CD8-positive, alpha-beta memory T cell (primary cell): ENCODE measurements around the gene LRRC4. TPM values are rescaled to one million over a fixed set of nuclear protein-coding genes. Genes with fewer than 3 reads are reported as not detected.

Experiments
- CTCF ChIA-PET: fragments of 350-600 bp; sonication (Branson Sonifier 250); formaldehyde crosslinking; loops from one replicate; lab custom pipeline; 2021; ENCODE audit warnings: antibody characterized with exemption; lab: Charles Lee
- POLR2A ChIA-PET: fragments of 350-600 bp; sonication (Branson Sonifier 250); formaldehyde crosslinking; loops from one replicate; lab custom pipeline; 2021; ENCODE audit warnings: antibody characterized with exemption; lab: Charles Lee
- DNase-seq, 5 donors: peaks; one replicate each; pipeline versions ENCODE4 v3.0.0 to v3.0.0-alpha.2; 2020 to 2022; ENCODE audit warnings: mixed read lengths in 1 of 5
- H3K27ac ChIP-seq: one replicate; pipeline ENCODE4 v1.7.0; 2013; ENCODE audit warnings: low read depth, mild to moderate bottlenecking, low read length, moderate library complexity
- H3K27me3 ChIP-seq: 2 replicates; pipeline ENCODE4 v1.7.0; 2013; ENCODE audit warnings: low read length, mild to moderate bottlenecking; ENCODE audit not compliant: insufficient read depth, poor library complexity, severe bottlenecking
- H3K36me3 ChIP-seq: 2 replicates; pipeline ENCODE4 v1.7.0; 2013; ENCODE audit warnings: mild to moderate bottlenecking, low read length, moderate library complexity; ENCODE audit not compliant: insufficient read depth
- H3K4me1 ChIP-seq: 2 replicates; pipeline ENCODE4 v1.7.0; 2013; ENCODE audit warnings: mild to moderate bottlenecking, low read length, moderate library complexity; ENCODE audit not compliant: insufficient read depth
- H3K4me3 ChIP-seq: 2 replicates; pipeline ENCODE4 v1.7.0; 2013; ENCODE audit warnings: mild to moderate bottlenecking, low read length
- H3K9me3 ChIP-seq: 2 replicates; pipeline ENCODE4 v1.7.0; 2013; ENCODE audit warnings: mild to moderate bottlenecking, low read length
- H3K27ac Mint-ChIP-seq, 8 donors: one replicate each; pipeline ENCODE4 v1.8.0; 2020 to 2021; ENCODE audit warnings: mixed read lengths in 8 of 8, mild to moderate bottlenecking in 6 of 8, inconsistent platforms in 3 of 8, moderate library complexity in 3 of 8
- H3K27me3 Mint-ChIP-seq, 2 donors: one replicate each; pipeline ENCODE4 v1.8.0; 2020 to 2021; ENCODE audit warnings: mixed read lengths in 2 of 2, mild to moderate bottlenecking in 1 of 2, moderate library complexity in 1 of 2
- H3K36me3 Mint-ChIP-seq, 3 donors: one replicate each; pipeline ENCODE4 v1.8.0; 2020 to 2021; ENCODE audit warnings: mixed read lengths in 3 of 3, inconsistent platforms in 1 of 3, mild to moderate bottlenecking in 1 of 3
- H3K4me1 Mint-ChIP-seq, 3 donors: one replicate each; pipeline ENCODE4 v1.8.0; 2020 to 2021; ENCODE audit warnings: mixed read lengths in 3 of 3, inconsistent platforms in 1 of 3, mild to moderate bottlenecking in 1 of 3
- H3K4me3 Mint-ChIP-seq, 7 donors: one replicate each; pipeline ENCODE4 v1.8.0; 2020 to 2021; ENCODE audit warnings: mixed read lengths in 7 of 7, mild to moderate bottlenecking in 6 of 7, moderate library complexity in 4 of 7, inconsistent platforms in 2 of 7
- H3K9me3 Mint-ChIP-seq, 5 donors: one replicate each; pipeline ENCODE4 v1.8.0; 2020 to 2022; ENCODE audit warnings: mixed read lengths in 5 of 5, mild to moderate bottlenecking in 3 of 5, moderate library complexity in 2 of 5, inconsistent platforms in 1 of 5
- polyA plus RNA-seq: library from polyadenylated mRNA; unstranded; fragments of 300-500 nt; fragmentation: Illumina TruSeq; gene quantifications from one replicate; pipeline ENCODE4 v1.2.3, GENCODE V29; 2021
- total RNA-seq, 2 experiments: library from RNA; stranded (reverse); gene quantifications; one replicate each; pipeline ENCODE4 v1.2.3, GENCODE V29; 2021

The LRRC4 gene
- total and polyA plus RNA-seq, 3 experiments from 2014 or later = 0.15 to 0.51 TPM; not detected in 1

DNA sequence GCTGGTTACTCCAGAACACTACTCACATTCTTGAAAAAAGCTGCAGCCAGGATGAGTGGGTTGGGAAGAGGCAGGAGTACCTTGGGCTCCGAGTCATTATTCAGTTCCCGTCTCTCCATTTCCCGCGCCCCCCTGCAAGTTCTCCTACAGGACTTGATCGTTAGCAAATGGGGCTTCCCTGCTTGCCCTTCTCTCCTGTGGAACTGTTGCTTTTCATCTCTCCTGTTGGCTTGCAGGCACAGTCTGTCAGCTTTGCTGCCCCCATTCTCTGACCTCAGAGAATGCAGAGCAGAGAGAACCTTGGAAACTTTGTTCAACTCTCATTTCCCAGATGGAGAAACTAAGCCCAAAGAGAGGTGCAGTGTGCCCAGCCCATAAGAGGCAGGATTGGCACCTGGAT, 35.6 kb upstream of the LRRC4 start:
- Mint-ChIP-seq H3K4me3 (no peak overlapping the region), H3K36me3 (peaks cover 0 to 17% (median 6%) of the 10 kb centered on the region in 3 donors), H3K27ac (peak overlapping the region in 2 of 8 donors; percentile 24 to 36), H3K27me3 (peaks cover 0 to 3% of the 10 kb centered on the region in 2 donors), H3K9me3 (no peaks in the 10 kb centered on the region), H3K4me1 (peaks cover 4 to 12% (median 9%) of the 10 kb centered on the region in 3 donors)
- Histone ChIP-seq H3K27me3 (no peaks in the 10 kb centered on the region), H3K9me3 (no peaks in the 10 kb centered on the region), H3K36me3 (no peaks in the 10 kb centered on the region), H3K27ac (no peak overlapping the region), H3K4me1 (peaks cover 3% of the 10 kb centered on the region), H3K4me3 (no peak overlapping the region)
- CTCF ChIA-PET = no interaction called here
- DNase-seq = no peak
- POLR2A ChIA-PET = no interaction called here

GRCh38 chr7:128066395-128066794, 35.2 kb upstream of the LRRC4 start:
- peaks cover 0 to 3% of the 10 kb centered on the region in 2 donors for H3K27me3 Mint-ChIP-seq
- H3K27ac ChIP-seq = no peak overlapping the region
- DNase-seq = no peak
- peaks cover 0 to 16% (median 6%) of the 10 kb centered on the region in 3 donors for H3K36me3 Mint-ChIP-seq
- ChIA-PET CTCF (no interaction called here), POLR2A (no interaction called here)
- H3K4me1 ChIP-seq = no peaks in the 10 kb centered on the region
- H3K4me3 Mint-ChIP-seq = no peak overlapping the region
- no peaks in the 10 kb centered on the region for H3K36me3 ChIP-seq
- H3K9me3 Mint-ChIP-seq = no peaks in the 10 kb centered on the region
- H3K9me3 ChIP-seq = no peaks in the 10 kb centered on the region
- H3K4me1 Mint-ChIP-seq = peaks cover 4 to 10% (median 6%) of the 10 kb centered on the region in 3 donors
- no peak overlapping the region for H3K4me3 ChIP-seq
- no peaks in the 10 kb centered on the region for H3K27me3 ChIP-seq
- H3K27ac Mint-ChIP-seq = no peak overlapping the region

- ChIA-PET POLR2A (no interaction called here), CTCF (no interaction called here)
- peaks cover 0 to 3% of the 10 kb centered on the region in 2 donors for H3K27me3 Mint-ChIP-seq
- peaks cover 0 to 14% (median 6%) of the 10 kb centered on the region in 3 donors for H3K36me3 Mint-ChIP-seq
- H3K9me3 Mint-ChIP-seq = no peaks in the 10 kb centered on the region
- Histone ChIP-seq H3K27ac (no peak overlapping the region), H3K27me3 (no peaks in the 10 kb centered on the region), H3K4me1 (peaks cover 5% of the 10 kb centered on the region), H3K4me3 (no peak overlapping the region), H3K36me3 (no peaks in the 10 kb centered on the region), H3K9me3 (no peaks in the 10 kb centered on the region)
- H3K4me1 Mint-ChIP-seq = peaks cover 4 to 8% (median 4%) of the 10 kb centered on the region in 3 donors
- H3K27ac Mint-ChIP-seq = no peak overlapping the region
- no peak overlapping the region for H3K4me3 Mint-ChIP-seq
- DNase-seq = no peak
Measured at GRCh38 chr7:128065872-128066271, 34.6 kb upstream of the LRRC4 start.

DNA sequence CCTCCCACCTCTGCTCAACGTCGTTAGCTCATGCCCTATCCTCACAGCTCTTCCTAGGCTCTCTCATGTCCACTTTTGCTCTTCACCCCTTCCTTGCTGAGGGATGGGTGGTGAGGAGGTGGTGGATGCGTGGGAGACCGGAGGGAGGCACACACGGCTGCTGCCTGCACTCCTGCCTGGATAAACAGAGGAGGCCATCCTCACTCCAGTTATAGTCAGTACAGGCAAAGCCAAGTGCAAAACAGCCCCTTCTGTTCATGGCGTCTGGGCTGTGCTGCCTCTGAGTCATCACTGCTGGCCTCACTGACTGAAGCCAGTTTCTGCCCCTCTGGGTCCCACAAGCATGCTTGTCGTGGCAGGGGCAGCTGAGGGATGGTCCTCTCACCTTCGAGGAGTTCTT, 31.9 kb upstream of the LRRC4 start:
- H3K27me3 ChIP-seq = no peaks in the 10 kb centered on the region
- no peaks in the 10 kb centered on the region for H3K36me3 ChIP-seq
- H3K4me1 ChIP-seq = peaks cover 33% of the 10 kb centered on the region
- CTCF ChIA-PET = interaction anchor here (0.9 kb wide), 1 partner anchor 10 kb away, joined by 3 read pairs; no protein-coding TSS in a partner anchor
- Mint-ChIP-seq H3K36me3 (peaks cover 0 to 13% (median 8%) of the 10 kb centered on the region in 3 donors), H3K9me3 (no peaks in the 10 kb centered on the region), H3K4me1 (peaks cover 27 to 32% (median 29%) of the 10 kb centered on the region in 3 donors), H3K4me3 (no peak overlapping the region), H3K27me3 (no peaks in the 10 kb centered on the region), H3K27ac (no peak overlapping the region)
- POLR2A ChIA-PET = no interaction called here
- no peak for DNase-seq
- H3K4me3 ChIP-seq = no peak overlapping the region
- H3K9me3 ChIP-seq = no peaks in the 10 kb centered on the region
- no peak overlapping the region for H3K27ac ChIP-seq

DNA sequence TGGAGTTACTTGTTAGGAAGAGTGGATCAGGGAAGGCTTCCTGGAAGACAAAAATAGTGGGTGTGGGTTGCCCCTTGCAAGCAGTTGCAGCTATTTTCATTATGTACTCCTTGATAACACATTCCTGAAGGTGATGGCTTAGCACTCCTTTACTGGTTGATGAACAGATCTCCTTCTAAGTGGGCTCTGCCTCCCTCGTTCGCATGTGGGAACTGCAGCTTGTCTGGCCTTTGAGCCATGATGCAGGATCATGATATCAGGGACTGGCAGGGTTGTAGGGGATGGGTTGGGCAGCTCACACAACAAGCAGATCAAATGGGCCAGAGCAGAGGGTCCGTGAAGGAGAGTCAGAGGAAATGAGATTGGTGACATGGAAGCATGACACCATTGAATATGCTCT, 28.8 kb upstream of the LRRC4 start:
- H3K27me3 ChIP-seq = no peaks in the 10 kb centered on the region
- no peaks in the 10 kb centered on the region for H3K27me3 Mint-ChIP-seq
- no peaks in the 10 kb centered on the region for H3K9me3 ChIP-seq
- peak overlapping the region in 2 of 7 donors; percentile 20 to 26 for H3K4me3 Mint-ChIP-seq
- peak overlapping the region in 6 of 8 donors; percentile 8 to 64 (median 38) for H3K27ac Mint-ChIP-seq
- no peaks in the 10 kb centered on the region for H3K9me3 Mint-ChIP-seq
- H3K4me3 ChIP-seq = no peak overlapping the region
- H3K4me1 Mint-ChIP-seq = peaks cover 34 to 45% (median 43%) of the 10 kb centered on the region in 3 donors
- H3K4me1 ChIP-seq = peaks cover 40% of the 10 kb centered on the region
- H3K36me3 Mint-ChIP-seq = peaks cover 0 to 6% (median 6%) of the 10 kb centered on the region in 3 donors
- no peak for DNase-seq
- ChIA-PET CTCF (no interaction called here), POLR2A (no interaction called here)
- no peak overlapping the region for H3K27ac ChIP-seq
- H3K36me3 ChIP-seq = no peaks in the 10 kb centered on the region

GRCh38 chr7:128059143-128059988, 28.1 kb upstream of the LRRC4 start:
- H3K9me3 Mint-ChIP-seq = no peaks in the 10 kb centered on the region
- Histone ChIP-seq H3K36me3 (no peaks in the 10 kb centered on the region), H3K27me3 (no peaks in the 10 kb centered on the region), H3K9me3 (no peaks in the 10 kb centered on the region), H3K4me3 (no peak overlapping the region), H3K27ac (no peak overlapping the region), H3K4me1 (peaks cover 40% of the 10 kb centered on the region)
- CTCF ChIA-PET = no interaction called here
- peaks cover 0 to 6% (median 4%) of the 10 kb centered on the region in 3 donors for H3K36me3 Mint-ChIP-seq
- peak in 2 of 5 donors; percentile 30 to 53 for DNase-seq
- H3K27me3 Mint-ChIP-seq = no peaks in the 10 kb centered on the region
- peaks cover 31 to 43% (median 42%) of the 10 kb centered on the region in 3 donors for H3K4me1 Mint-ChIP-seq
- POLR2A ChIA-PET = no interaction called here
- peak overlapping the region in 3 of 7 donors; percentile 14 to 58 (median 26) for H3K4me3 Mint-ChIP-seq
- H3K27ac Mint-ChIP-seq = peak overlapping the region in 7 of 8 donors; percentile 8 to 74 (median 38)

DNA sequence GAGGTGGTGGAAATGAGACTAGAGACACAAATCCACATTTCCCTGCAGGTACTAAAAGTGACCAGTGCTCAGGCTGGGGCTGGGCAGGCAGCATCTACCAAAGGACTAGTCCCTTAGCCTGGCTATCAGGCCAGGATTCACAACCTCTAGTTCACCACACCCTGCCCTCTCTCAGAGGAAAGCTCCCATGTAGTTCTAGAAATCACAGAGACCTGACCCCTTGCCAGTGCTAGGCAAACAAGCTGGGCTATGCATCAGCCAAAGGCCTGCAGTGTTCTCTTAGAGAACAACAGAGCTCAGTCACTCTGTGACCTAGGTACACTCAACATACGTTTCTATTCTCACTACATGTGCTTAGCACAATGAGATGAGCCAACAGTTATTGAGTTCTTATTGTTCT, 26.7 kb upstream of the LRRC4 start:
- no peaks in the 10 kb centered on the region for H3K36me3 ChIP-seq
- H3K27ac Mint-ChIP-seq = peak overlapping the region in 7 of 8 donors; percentile 1 to 74 (median 19)
- no peak for DNase-seq
- peaks cover 38 to 50% (median 49%) of the 10 kb centered on the region in 3 donors for H3K4me1 Mint-ChIP-seq
- no peaks in the 10 kb centered on the region for H3K9me3 ChIP-seq
- H3K27ac ChIP-seq = no peak overlapping the region
- peaks cover 0 to 2% (median 0%) of the 10 kb centered on the region in 3 donors for H3K36me3 Mint-ChIP-seq
- H3K4me3 Mint-ChIP-seq = no peak overlapping the region
- ChIA-PET POLR2A (no interaction called here), CTCF (no interaction called here)
- H3K27me3 ChIP-seq = no peaks in the 10 kb centered on the region
- H3K4me3 ChIP-seq = no peak overlapping the region
- no peaks in the 10 kb centered on the region for H3K9me3 Mint-ChIP-seq
- H3K27me3 Mint-ChIP-seq = no peaks in the 10 kb centered on the region
- H3K4me1 ChIP-seq = peaks cover 46% of the 10 kb centered on the region

GRCh38 chr7:128056901-128057300, 25.7 kb upstream of the LRRC4 start:
- H3K4me1 Mint-ChIP-seq = peaks cover 46 to 60% (median 59%) of the 10 kb centered on the region in 3 donors
- no peaks in the 10 kb centered on the region for H3K27me3 Mint-ChIP-seq
- H3K27ac Mint-ChIP-seq = peak overlapping the region in 2 of 8 donors; percentile 74 to 80
- H3K36me3 Mint-ChIP-seq = peaks cover 0 to 4% (median 0%) of the 10 kb centered on the region in 3 donors
- no peaks in the 10 kb centered on the region for H3K9me3 Mint-ChIP-seq
- H3K9me3 ChIP-seq = no peaks in the 10 kb centered on the region
- H3K27ac ChIP-seq = no peak overlapping the region
- no peak for DNase-seq
- ChIA-PET CTCF (no interaction called here), POLR2A (no interaction called here)
- H3K27me3 ChIP-seq = no peaks in the 10 kb centered on the region
- H3K36me3 ChIP-seq = no peaks in the 10 kb centered on the region
- H3K4me1 ChIP-seq = peaks cover 53% of the 10 kb centered on the region
- no peak overlapping the region for H3K4me3 ChIP-seq
- no peak overlapping the region for H3K4me3 Mint-ChIP-seq
